GM10266 (cell line): ENCODE results near the gene IGFL4.

ENCODE experiments used
- DNase-seq: peaks from one replicate; pipeline ENCODE4 v3.0.0; 2012; ENCODE audit errors: extremely low spot score
- CTCF ChIP-seq: IDR thresholded peaks from 2 replicates; pipeline ENCODE4 v1.5.1; 2012; ENCODE audit warnings: mild to moderate bottlenecking, low read depth; ENCODE audit not compliant: control insufficient read depth, insufficient read depth; ENCODE audit errors: missing control alignments

The IGFL4 gene

DNA sequence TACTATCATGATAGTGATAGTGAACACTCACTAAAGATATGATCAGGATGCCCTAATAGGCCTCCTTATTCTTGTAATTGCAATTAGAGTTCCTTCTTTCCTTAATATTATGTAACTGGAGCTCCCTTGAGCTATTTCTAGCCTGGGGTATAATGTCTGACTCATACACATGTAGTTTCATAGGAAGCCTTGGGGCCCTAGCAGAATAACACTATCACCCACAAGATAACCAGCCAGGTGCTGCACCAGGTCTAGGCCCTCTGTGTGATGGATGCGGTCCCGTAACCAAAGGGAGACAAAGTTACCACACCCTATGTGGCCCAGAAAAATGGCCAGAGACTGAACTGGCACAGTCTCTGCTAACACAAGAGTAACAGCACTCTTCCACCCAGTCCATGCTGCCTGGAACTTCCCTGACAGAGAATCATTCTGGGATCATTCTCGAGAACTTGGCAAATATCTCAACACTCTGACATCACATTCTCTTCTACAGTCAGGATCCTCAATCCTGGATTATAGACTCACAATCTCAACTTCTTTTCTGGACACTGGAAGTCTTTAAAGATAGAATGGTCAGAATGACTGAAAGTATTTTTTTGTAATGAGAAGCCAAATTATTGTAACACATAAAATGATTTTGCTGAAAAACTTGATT is 32.6 kb upstream of the IGFL4 start:
- no peak for TF ChIP-seq CTCF
- no peak for DNase-seq

- no peak for TF ChIP-seq CTCF
- no peak for DNase-seq
Measured at GRCh38 chr19:46069806-46070341, 29.1 kb upstream of the IGFL4 start.

- no peak for TF ChIP-seq CTCF
- no peak for DNase-seq
Measured at GRCh38 chr19:46068345-46069258, 27.8 kb upstream of the IGFL4 start.

DNA sequence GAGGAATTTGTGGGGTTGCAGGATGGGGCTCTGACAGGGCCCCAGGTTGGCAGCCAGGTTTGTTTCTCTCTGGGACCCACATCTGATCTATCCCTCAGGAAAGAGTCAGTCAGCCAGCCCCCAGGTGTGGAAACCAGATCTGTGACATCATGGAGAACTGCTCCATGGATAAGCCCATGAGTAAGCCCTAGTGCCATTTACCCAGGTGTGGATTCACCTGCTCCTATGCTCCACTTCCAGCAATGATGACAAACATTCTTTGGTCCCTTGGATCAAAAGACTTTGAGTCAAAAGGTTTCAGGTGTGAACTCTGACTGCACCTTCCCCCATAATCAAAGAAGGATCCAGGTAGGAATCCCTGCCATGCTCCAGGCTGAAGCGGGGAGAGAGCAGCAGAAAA is 26.9 kb upstream of the IGFL4 start:
- no peak for DNase-seq
- TF ChIP-seq CTCF, result no peak

- DNase-seq, result no peak
- TF ChIP-seq CTCF, result no peak
Measured at GRCh38 chr19:46066471-46066870, 25.7 kb upstream of the IGFL4 start.

DNA sequence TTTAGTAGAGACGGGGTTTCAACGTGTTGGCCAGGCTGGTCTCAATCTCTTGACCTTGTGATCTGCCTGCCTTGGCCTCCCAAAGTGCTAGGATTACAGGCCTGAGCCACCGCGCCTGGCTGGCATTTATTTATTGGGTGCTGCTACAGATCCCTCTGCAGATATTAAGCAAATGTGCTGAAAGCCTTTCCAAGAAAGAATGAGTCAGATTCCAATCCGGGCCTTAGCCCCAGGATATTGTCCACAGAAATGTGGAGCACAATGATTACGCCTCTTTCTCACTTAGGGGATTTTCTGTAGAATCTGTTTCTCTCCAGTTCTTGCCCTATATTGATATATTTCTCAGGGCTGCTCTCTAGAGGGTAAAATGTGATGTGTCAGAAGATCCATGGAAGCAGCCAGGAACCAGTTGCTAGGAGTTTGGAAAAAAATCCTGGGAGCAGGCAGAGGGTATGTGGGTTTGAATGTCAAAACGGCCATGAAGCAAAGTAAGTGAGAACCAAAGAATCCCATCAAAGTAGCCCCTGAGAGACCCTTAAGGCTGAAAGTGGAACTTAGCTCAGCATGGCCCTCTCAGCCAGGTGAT is 24.8 kb upstream of the IGFL4 start:
- DNase-seq, result no peak
- no peak for TF ChIP-seq CTCF
